Upper lobe of left lung (tissue), 4 donors: ENCODE results near the gene MAPK8IP1.

Experiments
- CTCF ChIP-seq, 6 experiments: fragments of 450-650 bp in 4 of 6; fragments of 200-600 bp in 2 of 6; sonication (generic) in 2 of 6; IDR thresholded peaks; one replicate each; pipeline ENCODE4 v1.5.1; 2016 to 2019; ENCODE audit warnings: antibody characterized with exemption in 6 of 6
- EP300 ChIP-seq, 4 donors: sonication (generic); formaldehyde crosslinking; IDR thresholded peaks; one replicate each; pipeline ENCODE4 v1.5.1; 2017; ENCODE audit warnings: antibody characterized with exemption in 4 of 4, control low read depth in 2 of 4
- POLR2A ChIP-seq, 4 donors: fragments of 450-650 bp; IDR thresholded peaks; one replicate each; pipeline ENCODE4 v1.5.1; 2016 to 2017; ENCODE audit warnings: antibody characterized with exemption in 4 of 4, mild to moderate bottlenecking in 2 of 4
- POLR2AphosphoS5 ChIP-seq, 2 donors: sonication (generic); formaldehyde crosslinking; IDR thresholded peaks; one replicate each; pipeline ENCODE4 v1.5.1; 2017; ENCODE audit warnings: antibody characterized with exemption in 2 of 2

DNA sequence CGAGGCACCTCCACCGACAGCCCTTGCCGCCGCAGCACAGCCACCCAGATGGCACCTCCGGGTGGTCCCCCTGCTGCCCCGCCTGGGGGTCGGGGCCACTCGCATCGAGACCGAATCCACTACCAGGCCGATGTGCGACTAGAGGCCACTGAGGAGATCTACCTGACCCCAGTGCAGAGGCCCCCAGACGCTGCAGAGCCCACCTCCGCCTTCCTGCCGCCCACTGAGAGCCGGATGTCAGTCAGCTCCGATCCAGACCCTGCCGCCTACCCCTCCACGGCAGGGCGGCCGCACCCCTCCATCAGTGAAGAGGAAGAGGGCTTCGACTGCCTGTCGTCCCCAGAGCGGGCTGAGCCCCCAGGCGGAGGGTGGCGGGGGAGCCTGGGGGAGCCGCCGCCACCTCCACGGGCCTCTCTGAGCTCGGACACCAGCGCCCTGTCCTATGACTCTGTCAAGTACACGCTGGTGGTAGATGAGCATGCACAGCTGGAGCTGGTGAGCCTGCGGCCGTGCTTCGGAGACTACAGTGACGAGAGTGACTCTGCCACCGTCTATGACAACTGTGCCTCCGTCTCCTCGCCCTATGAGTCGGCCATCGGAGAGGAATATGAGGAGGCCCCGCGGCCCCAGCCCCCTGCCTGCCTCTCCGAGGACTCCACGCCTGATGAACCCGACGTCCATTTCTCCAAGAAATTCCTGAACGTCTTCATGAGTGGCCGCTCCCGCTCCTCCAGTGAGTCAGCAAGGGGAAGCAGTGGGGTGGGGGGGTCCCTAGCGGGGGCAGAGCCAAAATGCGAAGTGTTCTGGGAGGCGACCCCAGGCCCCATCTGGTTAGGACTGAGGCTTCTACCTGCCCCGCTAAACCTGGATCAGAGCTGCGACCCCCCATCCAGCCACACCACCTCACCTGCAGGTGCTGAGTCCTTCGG lies 17.3 kb downstream of the MAPK8IP1 start:
- TF ChIP-seq POLR2A (IDR thresholded peaks at IDR 0.05), result no peak
- no peak for TF ChIP-seq CTCF (IDR thresholded peaks at IDR 0.05)
- TF ChIP-seq EP300 (IDR thresholded peaks at IDR 0.05), result no peak
- no peak for TF ChIP-seq POLR2AphosphoS5 (IDR thresholded peaks at IDR 0.05)
